Measurements from ENCODE around the gene COL6A6. TPM values are rescaled to one million over a fixed set of nuclear protein-coding genes. Genes with fewer than 3 reads are reported as not detected.
"Not testable (repeated sequence)": the region's sequence is repeated elsewhere in the genome, so short reads cannot be mapped to it uniquely, and the experiment has no call there.

The COL6A6 gene
- total RNA-seq, 1 donor from 2014 or later, result under 0.01 TPM

DNA sequence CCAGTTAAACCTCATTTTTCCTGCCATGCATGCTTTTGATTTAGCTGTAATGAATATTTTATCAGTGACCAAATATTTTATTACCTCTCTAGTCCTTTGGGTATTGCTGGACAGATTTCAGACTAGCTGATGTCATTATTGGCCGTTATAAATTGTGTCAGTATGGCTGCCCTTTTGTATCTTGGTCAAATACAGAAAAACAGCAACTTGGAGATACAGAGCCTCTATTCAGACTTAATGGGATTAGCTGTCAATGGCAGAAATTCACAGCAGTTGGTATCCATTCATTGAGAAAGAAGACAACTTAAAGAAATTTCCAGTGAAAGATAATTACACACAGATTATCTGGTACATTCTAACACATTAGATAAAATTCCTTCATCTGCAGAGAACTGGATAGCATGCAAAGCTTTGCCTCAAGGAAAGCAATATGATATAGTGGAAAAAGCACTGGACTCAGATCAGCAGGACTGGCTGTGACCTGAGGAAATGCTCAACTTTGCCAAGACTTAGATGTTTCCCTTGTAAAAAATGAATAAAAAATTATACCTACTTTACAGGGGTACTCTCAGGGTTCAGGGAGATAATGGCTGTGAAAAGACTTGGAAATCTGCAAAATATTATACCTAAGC lies 20.8 kb downstream of the COL6A6 start:
- TF ChIP-seq, protein P1, sequence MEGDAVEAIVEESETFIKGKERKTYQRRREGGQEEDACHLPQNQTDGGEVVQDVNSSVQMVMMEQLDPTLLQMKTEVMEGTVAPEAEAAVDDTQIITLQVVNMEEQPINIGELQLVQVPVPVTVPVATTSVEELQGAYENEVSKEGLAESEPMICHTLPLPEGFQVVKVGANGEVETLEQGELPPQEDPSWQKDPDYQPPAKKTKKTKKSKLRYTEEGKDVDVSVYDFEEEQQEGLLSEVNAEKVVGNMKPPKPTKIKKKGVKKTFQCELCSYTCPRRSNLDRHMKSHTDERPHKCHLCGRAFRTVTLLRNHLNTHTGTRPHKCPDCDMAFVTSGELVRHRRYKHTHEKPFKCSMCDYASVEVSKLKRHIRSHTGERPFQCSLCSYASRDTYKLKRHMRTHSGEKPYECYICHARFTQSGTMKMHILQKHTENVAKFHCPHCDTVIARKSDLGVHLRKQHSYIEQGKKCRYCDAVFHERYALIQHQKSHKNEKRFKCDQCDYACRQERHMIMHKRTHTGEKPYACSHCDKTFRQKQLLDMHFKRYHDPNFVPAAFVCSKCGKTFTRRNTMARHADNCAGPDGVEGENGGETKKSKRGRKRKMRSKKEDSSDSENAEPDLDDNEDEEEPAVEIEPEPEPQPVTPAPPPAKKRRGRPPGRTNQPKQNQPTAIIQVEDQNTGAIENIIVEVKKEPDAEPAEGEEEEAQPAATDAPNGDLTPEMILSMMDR (IDR thresholded peaks at IDR 0.05; ENCODE audit: insufficient read depth, low read length, severe bottlenecking), result no peak
- Histone ChIP-seq H3K4me3 (ENCODE audit: low read depth, low read length) (no peak overlapping the region), H3K27me3 (ENCODE audit: control insufficient read depth, insufficient read depth, low read length) (peaks cover under 1% of the 10 kb centered on the region), H3K36me3 (ENCODE audit: control insufficient read depth, insufficient read depth, low read length) (no peaks in the 10 kb centered on the region)
- FAIRE-seq, result no peak
- DNase-seq (ENCODE audit: low read depth), result no peak

DNA sequence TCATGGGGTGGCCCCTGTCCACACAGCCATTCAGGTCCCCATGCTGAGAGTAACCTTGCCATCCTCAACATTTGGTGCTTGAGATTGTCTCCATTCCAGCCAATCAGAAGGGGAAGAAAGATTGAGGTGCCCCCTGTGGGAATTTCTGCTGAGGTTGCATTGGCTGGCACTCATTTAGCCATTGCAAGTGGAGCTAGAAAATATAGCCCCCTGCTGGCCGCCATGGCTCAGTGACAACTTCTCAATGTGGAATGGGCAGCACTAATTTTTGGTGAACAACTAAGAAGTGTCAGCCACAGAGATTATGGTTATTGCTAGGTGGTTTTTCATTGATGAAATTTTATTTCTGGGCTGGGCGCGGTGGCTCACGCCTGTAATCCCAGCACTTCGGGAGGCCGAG lies 22.0 kb downstream of the COL6A6 start:
- H3K36me3 ChIP-seq (ENCODE audit: control insufficient read depth, insufficient read depth, low read length), result no peaks in the 10 kb centered on the region
- TF ChIP-seq, protein P1 (IDR thresholded peaks at IDR 0.05; ENCODE audit: insufficient read depth, low read length, severe bottlenecking), result peak; percentile 74
- peak; percentile 50 for DNase-seq (ENCODE audit: low read depth)
- no peak overlapping the region for H3K4me3 ChIP-seq (ENCODE audit: low read depth, low read length)
- FAIRE-seq, result peak; percentile 82
- H3K27me3 ChIP-seq (ENCODE audit: control insufficient read depth, insufficient read depth, low read length), result no peaks in the 10 kb centered on the region

DNA sequence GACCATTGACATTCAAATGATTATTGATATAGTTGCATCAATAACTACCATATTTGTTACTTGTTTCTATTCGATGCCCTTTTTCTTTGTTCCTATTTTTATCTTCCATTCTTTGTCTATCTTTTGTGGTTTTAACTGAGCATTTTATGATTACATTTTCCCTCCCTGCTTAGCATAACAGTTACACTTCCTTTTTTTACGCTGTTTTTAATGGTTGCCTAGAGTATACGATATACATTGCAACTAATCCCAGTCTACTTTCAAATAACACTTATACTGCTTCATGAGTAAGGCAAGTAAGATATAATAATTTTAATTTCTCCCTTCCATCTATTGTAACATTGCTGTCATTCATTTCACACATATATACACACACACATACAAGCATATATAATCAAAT lies 26.3 kb downstream of the COL6A6 start:
- FAIRE-seq (no peak), DNase-seq (ENCODE audit: low read depth) (no peak)
- Histone ChIP-seq H3K36me3 (ENCODE audit: control insufficient read depth, insufficient read depth, low read length) (no peaks in the 10 kb centered on the region), H3K27me3 (ENCODE audit: control insufficient read depth, insufficient read depth, low read length) (no peaks in the 10 kb centered on the region), H3K4me3 (ENCODE audit: low read depth, low read length) (no peak overlapping the region)
- TF ChIP-seq, protein P1 (IDR thresholded peaks at IDR 0.05; ENCODE audit: insufficient read depth, low read length, severe bottlenecking), result no peak

DNA sequence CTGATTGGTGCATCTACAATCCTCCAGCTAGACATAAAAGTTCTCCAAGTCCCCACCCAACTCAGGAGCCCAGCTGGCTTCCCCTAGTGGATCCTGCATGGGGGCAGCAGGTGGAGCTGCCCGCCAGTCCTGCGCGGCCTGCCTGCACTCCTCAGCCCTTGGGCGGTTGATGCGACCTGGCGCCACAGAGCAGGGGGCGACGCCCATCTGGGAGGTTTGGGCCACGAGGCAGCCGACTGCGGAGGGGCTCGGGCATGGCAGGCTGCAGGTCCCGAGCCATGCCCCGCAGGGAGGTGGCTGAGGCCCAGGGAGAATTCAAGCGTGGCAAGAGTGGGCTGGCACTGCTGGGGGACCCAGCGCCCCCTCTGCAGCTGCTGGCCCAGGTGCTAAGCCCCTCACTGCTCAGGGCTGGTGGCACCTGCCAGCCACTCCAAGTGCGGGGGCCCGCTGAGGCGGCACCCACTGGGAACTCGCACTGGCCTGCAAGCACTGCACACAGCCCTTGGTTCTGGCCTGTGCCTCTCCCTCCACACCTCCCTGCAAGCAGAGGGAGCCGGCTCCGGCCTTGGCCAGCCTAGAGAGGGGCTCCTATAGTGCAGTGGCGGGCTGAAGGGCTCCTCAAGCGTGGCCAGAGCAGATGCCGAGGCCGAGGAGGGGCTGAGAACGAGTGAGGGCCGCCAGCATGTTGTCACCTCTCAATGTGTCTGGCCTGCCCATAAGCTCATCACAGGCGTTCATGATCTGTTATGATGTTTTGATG lies 30.1 kb downstream of the COL6A6 start:
- Histone ChIP-seq H3K36me3 (ENCODE audit: control insufficient read depth, insufficient read depth, low read length) (no peaks in the 10 kb centered on the region), H3K4me3 (ENCODE audit: low read depth, low read length) (no peak overlapping the region), H3K27me3 (ENCODE audit: control insufficient read depth, insufficient read depth, low read length) (no peaks in the 10 kb centered on the region)
- TF ChIP-seq, protein P1 (IDR thresholded peaks at IDR 0.05; ENCODE audit: insufficient read depth, low read length, severe bottlenecking), result no peak
- no peak for FAIRE-seq
- DNase-seq (ENCODE audit: low read depth), result no peak

DNA sequence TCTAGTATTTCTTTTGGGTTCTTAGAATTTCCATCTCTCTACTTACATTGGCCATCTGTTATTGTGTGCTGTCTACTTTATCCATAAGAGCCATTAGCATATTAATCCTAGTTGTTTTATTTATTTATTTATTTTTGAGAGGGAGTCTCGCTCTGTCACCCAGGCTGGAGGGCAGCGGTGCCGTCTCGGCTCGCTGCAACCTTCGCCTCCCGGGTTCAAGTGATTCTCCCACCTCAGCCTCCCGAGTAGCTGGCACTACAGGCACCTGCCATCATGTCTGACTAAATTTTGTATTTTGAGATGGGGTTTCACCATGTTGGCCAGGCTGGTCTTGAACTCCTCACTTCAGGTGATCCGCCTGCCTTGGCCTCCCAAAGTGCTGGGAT lies 30.7 kb downstream of the COL6A6 start:
- not testable (repeated sequence) for FAIRE-seq; DNase-seq (ENCODE audit: low read depth); H3K36me3 ChIP-seq (ENCODE audit: control insufficient read depth, insufficient read depth, low read length); H3K4me3 ChIP-seq (ENCODE audit: low read depth, low read length); H3K27me3 ChIP-seq (ENCODE audit: control insufficient read depth, insufficient read depth, low read length)

DNA sequence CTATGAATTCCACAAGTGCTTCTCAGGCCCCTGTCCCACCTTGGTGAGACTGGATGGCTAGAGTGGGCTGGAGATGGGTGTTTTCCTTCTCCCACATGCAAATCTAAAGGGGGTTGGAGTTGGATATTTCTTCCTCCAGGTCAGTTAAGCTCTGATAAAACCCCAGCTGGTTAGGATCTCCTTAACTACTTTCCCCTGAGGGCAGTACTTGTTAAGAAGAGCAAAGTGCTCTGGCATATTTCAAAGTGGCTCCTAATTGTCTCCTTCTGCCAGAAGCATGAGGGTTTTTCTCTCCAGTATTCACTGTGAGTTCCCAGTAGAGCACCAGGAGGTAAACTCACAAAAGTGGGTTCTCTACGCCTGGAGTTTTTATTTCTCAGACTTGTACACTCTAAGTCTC lies 31.4 kb downstream of the COL6A6 start:
- H3K27me3 ChIP-seq (ENCODE audit: control insufficient read depth, insufficient read depth, low read length), result no peaks in the 10 kb centered on the region
- DNase-seq (ENCODE audit: low read depth) (no peak), FAIRE-seq (no peak)
- H3K36me3 ChIP-seq (ENCODE audit: control insufficient read depth, insufficient read depth, low read length), result no peaks in the 10 kb centered on the region
- TF ChIP-seq, protein P1 (IDR thresholded peaks at IDR 0.05; ENCODE audit: insufficient read depth, low read length, severe bottlenecking), result no peak
- no peak overlapping the region for H3K4me3 ChIP-seq (ENCODE audit: low read depth, low read length)
